ENCODE results near the gene AFF3.
A peak's percentile ranks its signal among the peaks of the same experiment; 100 is the strongest.
"Not testable (repeated sequence)": the region's sequence is repeated elsewhere in the genome, so short reads cannot be mapped to it uniquely, and the experiment has no call there.

AFF3 gene

GRCh38 chr2:100105678-100106054, 36.7 kb downstream of the AFF3 start:
- in situ Hi-C loops (cut with MboI; ENCODE audit: low sequenced_read_pairs, unreplicated experiment): no loop called here
- no peak for TF ChIP-seq CTCF (IDR thresholded peaks at IDR 0.05; ENCODE audit: borderline replicate concordance, control extremely low read depth, extremely low read depth, insufficient read depth, missing control alignments)
- no peak for DNase-seq (ENCODE audit: low spot score)

GRCh38 chr2:100104718-100105677, 37.4 kb downstream of the AFF3 start:
- in situ Hi-C loops (cut with MboI; ENCODE audit: low sequenced_read_pairs, unreplicated experiment): no loop called here
- no peak for TF ChIP-seq CTCF (IDR thresholded peaks at IDR 0.05; ENCODE audit: borderline replicate concordance, control extremely low read depth, extremely low read depth, insufficient read depth, missing control alignments)
- DNase-seq (ENCODE audit: low spot score): peak; percentile 62

GRCh38 chr2:100104265-100104664, 38.1 kb downstream of the AFF3 start:
- in situ Hi-C loops (cut with MboI; ENCODE audit: low sequenced_read_pairs, unreplicated experiment); DNase-seq (ENCODE audit: low spot score): not testable (repeated sequence)

GRCh38 chr2:100103527-100104252, 38.7 kb downstream of the AFF3 start:
- in situ Hi-C loops (cut with MboI; ENCODE audit: low sequenced_read_pairs, unreplicated experiment); DNase-seq (ENCODE audit: low spot score): not testable (repeated sequence)

- in situ Hi-C loops (cut with MboI; ENCODE audit: low sequenced_read_pairs, unreplicated experiment): not testable (repeated sequence)
Measured at GRCh38 chr2:100102466-100103180, 39.8 kb downstream of the AFF3 start.

GRCh38 chr2:100098855-100099254, 43.5 kb downstream of the AFF3 start:
- in situ Hi-C loops (cut with MboI; ENCODE audit: low sequenced_read_pairs, unreplicated experiment); DNase-seq (ENCODE audit: low spot score): not testable (repeated sequence)

More at GRCh38 chr2:100102466-100103180, 39.8 kb downstream of the AFF3 start:
- DNase-seq (ENCODE audit: low spot score): not testable (repeated sequence)

GRCh38 chr2:100097611-100098294, 44.6 kb downstream of the AFF3 start:
- DNase-seq (ENCODE audit: low spot score); in situ Hi-C loops (cut with MboI; ENCODE audit: low sequenced_read_pairs, unreplicated experiment): not testable (repeated sequence)

- DNase-seq (ENCODE audit: low spot score); in situ Hi-C loops (cut with MboI; ENCODE audit: low sequenced_read_pairs, unreplicated experiment): not testable (repeated sequence)
Measured at GRCh38 chr2:100095845-100096244, 46.5 kb downstream of the AFF3 start.

- in situ Hi-C loops (cut with MboI; ENCODE audit: low sequenced_read_pairs, unreplicated experiment): not testable (repeated sequence)
Measured at GRCh38 chr2:100091807-100092206, 50.6 kb downstream of the AFF3 start.

GRCh38 chr2:100085744-100086143, 56.6 kb downstream of the AFF3 start:
- in situ Hi-C loops (cut with MboI; ENCODE audit: low sequenced_read_pairs, unreplicated experiment); DNase-seq (ENCODE audit: low spot score): not testable (repeated sequence)

More at GRCh38 chr2:100091807-100092206, 50.6 kb downstream of the AFF3 start:
- not testable (repeated sequence) for DNase-seq (ENCODE audit: low spot score)

- DNase-seq (ENCODE audit: low spot score); in situ Hi-C loops (cut with MboI; ENCODE audit: low sequenced_read_pairs, unreplicated experiment): not testable (repeated sequence)
Measured at GRCh38 chr2:100083421-100084216, 58.8 kb downstream of the AFF3 start.

GRCh38 chr2:100082302-100082978, 60.0 kb downstream of the AFF3 start:
- DNase-seq (ENCODE audit: low spot score); in situ Hi-C loops (cut with MboI; ENCODE audit: low sequenced_read_pairs, unreplicated experiment): not testable (repeated sequence)

All from GM13976 (cell line).